ENCODE data around the gene SLC6A12. TPM values are rescaled to one million over a fixed set of nuclear protein-coding genes. Genes with fewer than 3 reads are reported as not detected.
A peak's percentile ranks its signal among the peaks of the same experiment; 100 is the strongest.

The SLC6A12 gene
- total and polyA plus RNA-seq, 11 donors: 0.11 to 3.8 (median 0.86) TPM; not detected in 1

DNA sequence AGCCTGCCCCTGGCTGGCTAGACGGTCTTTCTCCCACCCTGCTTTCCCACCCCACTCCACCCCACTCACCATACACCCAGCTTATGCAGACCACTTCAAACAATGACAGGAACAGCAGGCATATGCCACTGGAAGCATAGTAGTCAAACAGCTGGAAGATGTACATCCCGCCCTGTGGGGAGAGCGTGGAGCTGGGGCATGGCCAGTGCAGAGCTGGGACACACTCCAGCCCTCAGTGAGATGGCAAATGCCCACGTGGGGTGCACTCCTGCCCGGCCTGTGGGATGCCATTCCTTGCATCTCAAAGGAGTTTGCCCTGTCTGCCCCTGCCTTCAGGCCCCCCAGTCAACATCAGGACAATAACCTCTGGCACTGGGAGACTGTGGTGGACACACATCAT, 18.8 kb downstream of the SLC6A12 start:
- H3K27me3 ChIP-seq: no peaks in the 10 kb centered on the region
- 76 to 84% (median 82%) methylated on average over 4 to 5 of the region's 5 CpGs for WGBS, 4 donors
- H3K4me1 ChIP-seq: no peaks in the 10 kb centered on the region
- H3K4me3 ChIP-seq: no peak overlapping the region
- H3K27ac ChIP-seq: no peak overlapping the region
- no peaks in the 10 kb centered on the region for H3K9me3 ChIP-seq
- DNase-seq (no peak), ATAC-seq (no peak)
- intact Hi-C loops (cut with DNase I): no loop called here
- no peaks in the 10 kb centered on the region for H3K36me3 ChIP-seq
- TF ChIP-seq, protein P1, sequence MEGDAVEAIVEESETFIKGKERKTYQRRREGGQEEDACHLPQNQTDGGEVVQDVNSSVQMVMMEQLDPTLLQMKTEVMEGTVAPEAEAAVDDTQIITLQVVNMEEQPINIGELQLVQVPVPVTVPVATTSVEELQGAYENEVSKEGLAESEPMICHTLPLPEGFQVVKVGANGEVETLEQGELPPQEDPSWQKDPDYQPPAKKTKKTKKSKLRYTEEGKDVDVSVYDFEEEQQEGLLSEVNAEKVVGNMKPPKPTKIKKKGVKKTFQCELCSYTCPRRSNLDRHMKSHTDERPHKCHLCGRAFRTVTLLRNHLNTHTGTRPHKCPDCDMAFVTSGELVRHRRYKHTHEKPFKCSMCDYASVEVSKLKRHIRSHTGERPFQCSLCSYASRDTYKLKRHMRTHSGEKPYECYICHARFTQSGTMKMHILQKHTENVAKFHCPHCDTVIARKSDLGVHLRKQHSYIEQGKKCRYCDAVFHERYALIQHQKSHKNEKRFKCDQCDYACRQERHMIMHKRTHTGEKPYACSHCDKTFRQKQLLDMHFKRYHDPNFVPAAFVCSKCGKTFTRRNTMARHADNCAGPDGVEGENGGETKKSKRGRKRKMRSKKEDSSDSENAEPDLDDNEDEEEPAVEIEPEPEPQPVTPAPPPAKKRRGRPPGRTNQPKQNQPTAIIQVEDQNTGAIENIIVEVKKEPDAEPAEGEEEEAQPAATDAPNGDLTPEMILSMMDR (IDR thresholded peaks at IDR 0.05): no peak
- no peak for TF ChIP-seq POLR2A (IDR thresholded peaks at IDR 0.05)

DNA sequence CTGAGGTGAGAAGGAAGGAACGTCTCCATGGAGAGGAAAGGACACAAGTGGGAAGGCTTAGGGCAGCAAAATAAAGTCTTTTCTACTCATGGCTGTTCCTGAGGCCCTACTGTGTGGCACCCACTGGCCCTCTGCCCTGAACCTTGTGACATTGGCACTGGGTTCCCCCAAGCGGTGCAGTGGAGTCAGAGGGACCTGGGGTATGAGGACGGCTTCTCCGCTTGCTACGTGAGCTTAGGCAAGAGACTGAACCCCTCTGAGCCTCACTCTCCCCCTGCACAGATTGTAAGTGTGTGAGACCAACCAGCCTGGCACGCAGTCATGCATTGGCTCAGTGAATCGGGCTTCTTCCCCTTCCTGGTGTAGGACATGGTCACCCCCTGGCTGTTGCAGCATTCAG, 19.7 kb downstream of the SLC6A12 start:
- no peak overlapping the region for H3K4me3 ChIP-seq
- ATAC-seq: no peak
- H3K4me1 ChIP-seq: peaks cover 0 to 6% (median 2%) of the 10 kb centered on the region in 12 donors
- no peaks in the 10 kb centered on the region for H3K36me3 ChIP-seq
- DNase-seq: peak in 1 of 5 donors; percentile 17
- TF ChIP-seq, protein P1 (IDR thresholded peaks at IDR 0.05): no peak
- no peak for TF ChIP-seq POLR2A (IDR thresholded peaks at IDR 0.05)
- no peaks in the 10 kb centered on the region for H3K27me3 ChIP-seq
- 86 to 89% (median 89%) methylated on average over 7 of the region's 7 CpGs for WGBS, 4 donors
- H3K9me3 ChIP-seq: no peaks in the 10 kb centered on the region
- intact Hi-C loops (cut with DNase I): no loop called here
- no peak overlapping the region for H3K27ac ChIP-seq

DNA sequence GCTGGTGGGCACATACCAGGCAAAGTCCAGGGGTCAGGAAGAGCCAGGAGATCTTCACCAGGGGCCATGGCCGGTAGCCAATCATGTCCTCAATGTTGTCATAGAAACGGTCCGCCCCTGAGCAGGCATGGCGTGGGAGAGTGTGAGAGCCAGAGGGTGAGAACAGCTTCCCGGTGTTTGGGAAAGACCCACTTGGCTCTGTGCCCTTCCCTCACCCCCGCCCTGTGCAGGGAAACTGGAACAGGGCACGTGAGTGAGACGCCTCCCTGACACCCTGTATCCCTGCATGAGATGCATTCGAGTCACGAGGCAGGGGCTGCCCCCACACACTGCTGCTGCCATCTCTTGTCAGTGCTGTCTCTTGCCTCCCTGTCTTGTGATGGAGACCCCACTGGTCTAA, 20.7 kb downstream of the SLC6A12 start:
- no peak for ATAC-seq
- peaks cover 0 to 12% (median 7%) of the 10 kb centered on the region in 12 donors for H3K4me1 ChIP-seq
- H3K27ac ChIP-seq: no peak overlapping the region
- no peak overlapping the region for H3K4me3 ChIP-seq
- intact Hi-C loops (cut with DNase I): no loop called here
- H3K36me3 ChIP-seq: no peaks in the 10 kb centered on the region
- TF ChIP-seq, protein P1 (IDR thresholded peaks at IDR 0.05): no peak
- TF ChIP-seq POLR2A (IDR thresholded peaks at IDR 0.05): no peak
- DNase-seq: peak in 1 of 5 donors; percentile 44
- no peaks in the 10 kb centered on the region for H3K27me3 ChIP-seq
- H3K9me3 ChIP-seq: no peaks in the 10 kb centered on the region
- WGBS, 4 donors: 55 to 67% (median 64%) methylated on average over 10 of the region's 10 CpGs

DNA sequence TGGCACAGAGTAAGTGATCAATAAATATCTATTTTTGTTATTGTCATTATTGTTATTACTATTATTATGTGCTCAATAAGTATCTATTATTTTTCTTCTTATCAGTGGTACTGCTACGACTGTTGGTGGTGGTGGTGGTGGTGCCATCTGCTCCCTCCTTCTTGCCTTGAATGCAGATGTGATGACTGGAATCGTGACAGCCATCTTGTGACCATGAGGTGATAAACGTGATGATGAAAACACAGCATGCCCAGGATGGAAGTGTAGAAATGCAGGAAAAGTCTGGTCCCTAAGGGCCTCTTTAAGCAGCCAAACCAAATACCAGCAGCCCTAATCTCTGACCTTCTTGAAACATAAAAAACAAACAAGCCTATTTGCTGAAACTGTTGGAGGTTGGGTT, 22.4 kb downstream of the SLC6A12 start:
- Histone ChIP-seq H3K27ac (no peak overlapping the region), H3K4me3 (no peak overlapping the region), H3K36me3 (no peaks in the 10 kb centered on the region), H3K27me3 (no peaks in the 10 kb centered on the region), H3K4me1 (peaks cover 0 to 13% (median 7%) of the 10 kb centered on the region in 12 donors), H3K9me3 (no peaks in the 10 kb centered on the region)
- WGBS, 4 donors: 78 to 85% (median 83%) methylated on average over 3 of the region's 3 CpGs
- ATAC-seq (no peak), DNase-seq (no peak)
- TF ChIP-seq, protein P1 (IDR thresholded peaks at IDR 0.05): no peak
- TF ChIP-seq POLR2A (IDR thresholded peaks at IDR 0.05): no peak
- intact Hi-C loops (cut with DNase I): no loop called here

Measured in heart left ventricle (tissue), 16 donors.